ENCODE results near the gene ZMYM3. TPM values are rescaled to one million over a fixed set of nuclear protein-coding genes. Genes with fewer than 3 reads are reported as not detected.

ZMYM3 gene
- polyA plus RNA-seq, 12 donors, result 18.9 to 36.7 (median 21.1) TPM; not detected in 1

DNA sequence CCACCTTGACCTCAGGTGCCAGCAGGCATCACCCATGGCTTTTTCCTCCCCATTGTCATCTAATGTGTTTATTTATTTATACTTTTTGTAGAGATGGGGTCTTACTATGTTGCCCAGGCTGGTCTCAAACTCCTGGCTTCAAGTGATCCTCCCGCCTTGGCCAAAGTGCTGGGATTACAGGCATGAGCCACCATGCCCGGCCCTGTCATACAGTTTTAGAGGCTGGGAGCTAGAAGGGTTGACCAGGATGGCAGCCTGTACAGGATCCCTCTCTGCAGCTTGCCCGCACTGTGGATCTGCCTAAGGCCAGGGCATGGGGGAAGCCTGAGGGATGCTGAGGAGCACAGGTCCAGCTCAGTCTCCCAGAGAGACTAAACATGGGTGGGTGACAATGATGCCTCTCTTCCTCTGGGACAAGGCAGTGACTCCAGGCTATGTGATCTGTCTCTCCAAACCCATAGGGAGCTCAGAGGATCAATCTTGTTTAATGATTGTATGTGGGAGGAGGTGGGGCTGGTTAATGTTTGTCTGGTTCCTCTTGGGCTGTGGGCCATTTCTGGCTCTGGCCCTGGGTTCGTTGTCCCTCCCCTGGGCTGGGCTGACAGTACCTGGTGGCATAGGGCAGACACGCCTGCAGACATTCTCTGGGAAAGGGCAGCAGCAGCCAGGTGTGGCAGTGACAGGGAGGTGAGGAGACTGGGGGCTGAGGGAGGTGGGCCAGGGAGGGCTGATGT is 39.2 kb downstream of the ZMYM3 start:
- DNase-seq, result no peak

DNA sequence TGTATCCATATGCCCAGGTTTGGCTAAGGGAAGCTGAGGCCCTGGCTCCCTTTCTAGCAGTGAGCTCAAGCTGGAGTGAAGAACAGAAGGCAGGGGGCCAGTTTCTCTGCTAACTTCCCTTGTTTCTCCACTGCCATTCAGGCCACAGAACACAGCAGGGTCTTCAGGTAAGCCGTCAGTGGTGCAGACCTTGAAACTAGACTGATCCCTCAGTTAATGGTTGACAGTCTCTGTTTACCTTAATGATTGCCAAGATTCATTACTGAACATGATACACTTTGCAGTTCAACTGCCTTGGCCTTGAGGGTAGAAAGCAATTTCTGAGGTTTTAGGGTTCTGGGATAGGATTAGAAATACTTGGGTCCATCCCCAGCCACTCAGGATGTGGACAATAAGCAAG is 39.8 kb downstream of the ZMYM3 start:
- DNase-seq, result no peak

GRCh38 chrX:71212536-71212935 is 41.4 kb downstream of the ZMYM3 start:
- no peak for DNase-seq

DNA sequence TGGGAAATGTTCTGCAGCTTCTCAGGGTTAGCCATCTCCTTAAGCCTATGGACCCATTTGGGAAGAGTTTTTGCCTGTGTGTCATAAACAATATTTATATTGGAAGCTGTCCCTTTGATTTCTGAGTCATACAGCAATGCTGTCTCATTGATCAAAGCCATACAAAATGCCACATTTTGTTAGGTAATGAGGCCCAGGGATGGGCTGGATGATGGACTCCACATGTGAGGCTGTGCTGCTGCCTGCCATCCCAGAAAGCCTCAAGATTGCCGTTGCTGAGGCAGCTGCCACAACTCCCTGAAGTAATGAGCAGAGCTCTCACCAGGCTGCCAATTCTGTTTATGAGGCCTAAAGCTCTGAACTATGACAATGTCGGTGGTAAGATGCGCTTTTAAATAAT is 43.1 kb downstream of the ZMYM3 start:
- DNase-seq, result no peak

GRCh38 chrX:71199252-71200008 is 54.5 kb downstream of the ZMYM3 start:
- no peak for DNase-seq

- no peak for DNase-seq
Observed at GRCh38 chrX:71198066-71198465, 55.9 kb downstream of the ZMYM3 start.

- DNase-seq, result no peak
Observed at GRCh38 chrX:71195964-71196649, 57.8 kb downstream of the ZMYM3 start.

- DNase-seq, result no peak
Observed at GRCh38 chrX:71191248-71191647, 62.7 kb downstream of the ZMYM3 start.

Other genes starting within 250 kb of the ZMYM3 start
- gene SNX12, start 185.8 kb downstream of the ZMYM3 start, polyA plus RNA-seq (ENCODE audit: insufficient read length in 12 of 12), result 10 to 100 TPM in 11 of 12 donors, not detected in 1; 39.9 to 78.3 (median 48.1) TPM
- 10 to 100 TPM in 11 of 12 donors, not detected in 1; 22.8 to 48.7 (median 33.1) TPM for gene FOXO4, start 158.3 kb downstream of the ZMYM3 start, polyA plus RNA-seq (ENCODE audit: insufficient read length in 12 of 12)
- gene CXorf65, start 147.4 kb downstream of the ZMYM3 start, polyA plus RNA-seq (ENCODE audit: insufficient read length in 12 of 12), result 1 to 10 TPM in 6 of 12 donors, under 1 TPM in 3, not detected in 3; 0.71 to 1.7 (median 1.3) TPM
- 10 to 100 TPM in 2 of 12 donors, 1 to 10 TPM in 9, not detected in 1; 2.0 to 30.7 (median 3.4) TPM for gene IL2RG, start 142.6 kb downstream of the ZMYM3 start, polyA plus RNA-seq (ENCODE audit: insufficient read length in 12 of 12)
- 10 to 100 TPM in 11 of 12 donors, not detected in 1; 25.4 to 78.5 (median 39.5) TPM for gene MED12, start 135.5 kb downstream of the ZMYM3 start, polyA plus RNA-seq (ENCODE audit: insufficient read length in 12 of 12)
- gene NLGN3, start 109.3 kb downstream of the ZMYM3 start, polyA plus RNA-seq (ENCODE audit: insufficient read length in 12 of 12), result 1 to 10 TPM in 11 of 12 donors, not detected in 1; 2.4 to 9.7 (median 3.3) TPM
- gene GJB1, start 30.9 kb downstream of the ZMYM3 start, polyA plus RNA-seq (ENCODE audit: insufficient read length in 12 of 12), result 10 to 100 TPM in 1 of 12 donors, 1 to 10 TPM in 1, under 1 TPM in 6, not detected in 4; 0.15 to 11.6 (median 0.32) TPM
- gene NONO, start 29.5 kb upstream of the ZMYM3 start, polyA plus RNA-seq (ENCODE audit: insufficient read length in 12 of 12), result 100 to 1,000 TPM in 11 of 12 donors, not detected in 1; 278 to 818 (median 321) TPM
- 100 to 1,000 TPM in 8 of 12 donors, 10 to 100 TPM in 3, not detected in 1; 42.3 to 148 (median 121) TPM for gene ITGB1BP2, start 47.6 kb upstream of the ZMYM3 start, polyA plus RNA-seq (ENCODE audit: insufficient read length in 12 of 12)
- 10 to 100 TPM in 11 of 12 donors, not detected in 1; 20.4 to 48.9 (median 27.8) TPM for gene TAF1, start 112.2 kb upstream of the ZMYM3 start, polyA plus RNA-seq (ENCODE audit: insufficient read length in 12 of 12)